ENCODE data around the gene PGAP2. TPM values are rescaled to one million over a fixed set of nuclear protein-coding genes. Genes with fewer than 3 reads are reported as not detected.

PGAP2 gene
- polyA plus RNA-seq, 1 experiment: 20.8 TPM

- POLR2A ChIA-PET: no interaction called here
Observed at GRCh38 chr11:3843326-3843725, 35.0 kb downstream of the PGAP2 start.

GRCh38 chr11:3845246-3845645 lies 36.9 kb downstream of the PGAP2 start:
- no peak for TF ChIP-seq CTCF (IDR thresholded peaks at IDR 0.05; ENCODE audit: low read depth, low read length)
- peaks cover 4% of the 10 kb centered on the region for H3K27me3 ChIP-seq (ENCODE audit: control insufficient read depth, insufficient read depth, low read length)
- no peak for DNase-seq (ENCODE audit: low read depth, low spot score)
- H3K4me3 ChIP-seq (ENCODE audit: low read depth, low read length): no peak overlapping the region
- CTCF ChIA-PET: interaction anchor here (3.2 to 27.6 kb wide), 2 partner anchors 10 to 228 kb away, joined by 22 to 1559 read pairs; partner anchors contain the start of gene STIM1
- POLR2A ChIA-PET: no interaction called here
- no peak overlapping the region for H3K27ac ChIP-seq (ENCODE audit: low read depth, low read length)
- no peaks in the 10 kb centered on the region; the same call in 1 of the 2 replicates for H3K9me3 ChIP-seq (ENCODE audit: control insufficient read depth, insufficient read depth, low read length)

More at GRCh38 chr11:3843326-3843725, 35.0 kb downstream of the PGAP2 start:
- DNase-seq (ENCODE audit: low read depth, low spot score): no peak
- TF ChIP-seq CTCF (IDR thresholded peaks at IDR 0.05; ENCODE audit: low read depth, low read length): no peak
- H3K27me3 ChIP-seq (ENCODE audit: control insufficient read depth, insufficient read depth, low read length): peaks cover 4% of the 10 kb centered on the region
- H3K9me3 ChIP-seq (ENCODE audit: control insufficient read depth, insufficient read depth, low read length): no peaks in the 10 kb centered on the region; the same call in 1 of the 2 replicates
- H3K4me3 ChIP-seq (ENCODE audit: low read depth, low read length): no peak overlapping the region
- H3K27ac ChIP-seq (ENCODE audit: low read depth, low read length): no peak overlapping the region
- CTCF ChIA-PET: interaction anchor here (0.6 to 27.6 kb wide), 2 partner anchors 10 to 230 kb away, joined by 5 to 1559 read pairs; no protein-coding TSS in a partner anchor

GRCh38 chr11:3845670-3846069 lies 37.3 kb downstream of the PGAP2 start:
- TF ChIP-seq CTCF (IDR thresholded peaks at IDR 0.05; ENCODE audit: low read depth, low read length): no peak
- ChIA-PET POLR2A (no interaction called here), CTCF (interaction anchor here (3.2 to 27.6 kb wide), 2 partner anchors 9 to 227 kb away, joined by 22 to 1559 read pairs; partner anchors contain the start of gene STIM1)
- H3K27ac ChIP-seq (ENCODE audit: low read depth, low read length): no peak overlapping the region
- no peaks in the 10 kb centered on the region for H3K9me3 ChIP-seq (ENCODE audit: control insufficient read depth, insufficient read depth, low read length)
- DNase-seq (ENCODE audit: low read depth, low spot score): no peak
- H3K27me3 ChIP-seq (ENCODE audit: control insufficient read depth, insufficient read depth, low read length): peaks cover 4% of the 10 kb centered on the region
- H3K4me3 ChIP-seq (ENCODE audit: low read depth, low read length): no peak overlapping the region

- peak; percentile 80 for TF ChIP-seq CTCF (IDR thresholded peaks at IDR 0.05; ENCODE audit: low read depth, low read length)
- Histone ChIP-seq H3K9me3 (ENCODE audit: control insufficient read depth, insufficient read depth, low read length) (no peaks in the 10 kb centered on the region), H3K27ac (ENCODE audit: low read depth, low read length) (no peak overlapping the region), H3K4me3 (ENCODE audit: low read depth, low read length) (no peak overlapping the region), H3K27me3 (ENCODE audit: control insufficient read depth, insufficient read depth, low read length) (peaks cover 4% of the 10 kb centered on the region)
- CTCF ChIA-PET: interaction anchor here (0.6 to 27.6 kb wide), 58 partner anchors 9 to 269 kb away, joined by 3 to 1559 read pairs (median 5); partner anchors contain the start of genes NUP98, PGAP2 and RHOG
- POLR2A ChIA-PET: interaction anchor here (1.2 to 1.3 kb wide), 2 partner anchors 41 to 224 kb away, joined by 3 to 10 read pairs; partner anchors contain the start of gene PGAP2
- no peak for DNase-seq (ENCODE audit: low read depth, low spot score)
Observed at GRCh38 chr11:3849297-3849874, 41.0 kb downstream of the PGAP2 start.

- DNase-seq (ENCODE audit: low read depth, low spot score): no peak
- Histone ChIP-seq H3K9me3 (ENCODE audit: control insufficient read depth, insufficient read depth, low read length) (no peaks in the 10 kb centered on the region; the same call in 1 of the 2 replicates), H3K27ac (ENCODE audit: low read depth, low read length) (no peak overlapping the region), H3K4me3 (ENCODE audit: low read depth, low read length) (no peak overlapping the region), H3K27me3 (ENCODE audit: control insufficient read depth, insufficient read depth, low read length) (no peaks in the 10 kb centered on the region)
- TF ChIP-seq CTCF (IDR thresholded peaks at IDR 0.05; ENCODE audit: low read depth, low read length): no peak
- ChIA-PET CTCF (interaction anchor here (0.6 to 27.6 kb wide), 6 partner anchors 10 to 220 kb away, joined by 5 to 1559 read pairs (median 16); partner anchors contain the start of gene RHOG), POLR2A (interaction anchor here (2.8 kb wide), 1 partner anchor 13 kb away, joined by 21 read pairs; the partner anchor contains the start of gene RHOG)
Observed at GRCh38 chr11:3853545-3853842, 45.1 kb downstream of the PGAP2 start.
